Stimulated activated CD8-positive, alpha-beta memory T cell treated with anti-CD3 and anti-CD28 coated beads, Interleukin-4, amount 100 ng/mL, for 4 hours (primary cell): Measurements from ENCODE around the gene C17orf58.
"Not testable (repeated sequence)": the region's sequence is repeated elsewhere in the genome, so short reads cannot be mapped to it uniquely, and the experiment has no call there.

ENCODE experiments used
- DNase-seq, 2 donors: peaks; one replicate each; pipeline ENCODE4 v3.0.0-alpha.2; 2020; ENCODE audit warnings: low read depth in 2 of 2, low spot score in 1 of 2

The C17orf58 gene

DNA sequence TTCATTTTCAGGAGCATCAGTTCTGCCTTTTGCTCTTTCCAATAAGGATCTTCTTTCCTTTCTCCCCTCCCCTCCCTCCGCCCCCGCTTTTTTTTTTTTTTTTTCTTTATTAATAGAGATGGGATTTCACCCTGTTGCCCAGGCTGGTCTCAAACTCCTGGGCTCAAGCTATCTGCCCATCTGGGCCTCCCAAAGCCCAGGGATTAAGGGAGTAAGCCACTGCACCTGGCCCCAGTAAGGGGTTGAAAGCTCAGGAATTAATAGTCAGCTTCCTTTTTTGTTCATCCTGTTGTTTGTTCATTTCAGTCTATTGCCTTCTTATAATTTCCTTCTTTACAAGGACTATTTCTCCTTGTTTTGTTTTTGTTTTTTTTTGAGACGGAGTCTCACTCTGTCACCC lies 7.9 kb upstream of the C17orf58 start:
- DNase-seq: no peak

DNA sequence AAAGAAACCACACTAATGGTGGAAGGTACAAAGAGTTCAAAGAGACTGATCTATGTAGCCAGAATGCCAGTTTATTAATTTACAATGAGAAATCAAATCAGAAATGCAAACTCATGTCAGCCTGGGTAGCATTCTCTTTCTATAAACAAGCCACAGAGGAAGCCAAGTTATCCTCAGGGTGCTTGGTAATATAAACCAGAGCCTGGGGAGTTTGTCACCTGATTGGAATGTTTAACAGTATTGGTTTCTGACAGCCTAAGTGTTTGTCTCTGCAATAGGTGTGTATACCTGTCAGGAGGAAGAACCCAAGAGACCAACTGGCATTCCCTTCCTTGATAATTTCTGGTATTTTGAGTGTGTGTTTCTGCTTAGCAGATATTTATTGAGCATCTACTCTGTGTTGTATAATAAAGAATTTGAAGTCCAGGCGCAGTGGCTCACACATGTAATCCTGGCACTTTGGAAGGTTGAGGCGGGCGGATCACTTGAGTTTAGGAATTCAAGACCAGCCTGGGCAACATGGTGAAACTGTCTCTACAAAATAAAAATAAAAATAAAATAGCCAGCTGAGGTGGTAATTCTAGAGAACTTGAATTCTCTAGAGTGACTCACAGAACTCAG lies 3.1 kb upstream of the C17orf58 start:
- DNase-seq: no peak

DNA sequence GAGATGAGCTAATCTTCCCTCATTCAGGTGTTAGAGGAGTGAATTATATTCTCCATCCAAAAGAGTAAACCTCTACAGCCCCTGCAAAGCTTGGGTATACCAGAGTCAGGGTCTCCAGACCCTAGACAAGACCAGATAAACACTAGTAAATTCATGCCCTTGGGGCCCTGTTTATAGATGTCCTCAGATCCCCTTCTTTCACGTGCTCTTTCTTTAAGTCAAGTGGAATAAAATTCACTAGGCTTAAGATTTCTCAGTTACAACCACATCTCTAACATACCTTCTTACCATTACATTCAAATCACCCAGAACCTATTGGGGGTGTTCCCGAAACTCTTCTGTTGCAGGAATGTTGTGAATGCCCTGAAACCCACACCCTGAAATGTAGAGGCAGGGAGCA lies 2.2 kb upstream of the C17orf58 start:
- no peak for DNase-seq

DNA sequence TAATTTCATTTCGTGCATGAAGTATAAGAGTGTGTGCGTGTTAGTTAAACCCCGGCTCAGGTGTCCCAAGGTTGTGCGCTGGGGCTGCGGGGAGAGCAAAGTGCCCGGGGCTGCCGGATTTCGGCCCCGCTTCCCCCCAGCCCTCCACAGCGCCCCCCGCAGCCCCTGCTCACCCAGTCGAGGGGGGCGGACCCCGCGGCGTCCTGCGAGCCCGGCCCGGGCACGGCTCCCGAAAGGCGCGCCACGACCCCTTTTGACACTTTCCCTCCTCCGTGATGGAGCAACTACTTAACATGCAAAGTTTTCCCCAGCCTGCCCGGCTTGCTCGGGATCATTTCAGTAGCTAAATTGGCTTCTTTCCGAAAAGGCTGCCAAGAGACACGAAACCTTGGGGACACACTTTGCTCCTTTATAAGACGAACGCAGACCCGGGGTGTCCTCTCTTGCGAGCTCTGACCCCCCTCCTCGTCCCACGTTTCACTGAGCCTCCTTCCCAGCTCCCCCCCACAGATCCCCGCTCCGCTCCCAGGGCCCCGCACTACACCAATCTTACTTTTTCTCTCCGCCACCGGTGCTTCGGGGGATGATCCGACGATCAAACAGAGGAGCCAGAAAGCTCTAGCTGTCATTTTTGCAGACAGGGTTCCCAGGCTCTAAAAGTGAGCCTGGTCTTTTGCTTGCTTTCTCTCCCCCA lies 552 bp downstream of the C17orf58 start:
- no peak for DNase-seq

DNA sequence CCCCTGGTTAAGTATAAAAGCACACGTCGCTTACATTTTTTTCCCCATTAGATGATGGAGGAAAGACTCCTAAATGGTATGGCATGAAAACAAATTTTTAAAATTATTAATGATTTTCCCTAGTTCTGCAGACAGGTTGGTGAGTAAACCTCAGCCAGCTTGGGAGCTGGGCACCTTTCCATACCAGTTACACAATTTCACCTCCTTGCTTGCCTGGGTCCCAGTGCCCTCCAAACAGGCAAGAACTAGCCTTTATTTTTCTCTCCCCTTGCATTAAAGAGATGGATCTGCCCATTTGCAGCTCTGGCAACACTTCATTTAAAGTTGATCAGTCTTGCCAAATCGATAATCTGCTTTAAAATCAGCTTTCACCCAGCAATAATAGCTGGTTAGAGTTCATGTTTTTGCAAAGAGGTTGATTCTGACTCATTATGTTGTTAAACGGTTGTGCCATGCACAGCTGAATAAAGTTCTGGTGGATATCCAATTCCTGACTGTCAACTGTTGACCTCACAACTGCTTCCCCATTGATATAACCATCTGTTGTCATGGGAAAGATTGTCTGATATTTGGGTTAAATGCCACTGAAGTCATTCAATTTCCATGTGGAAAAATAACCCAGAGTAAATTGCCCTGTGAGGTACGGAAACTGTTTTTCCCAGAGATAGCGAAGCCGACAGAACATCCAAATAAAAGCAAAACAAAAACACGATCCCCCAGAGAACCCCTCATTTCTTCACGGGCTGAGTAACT lies 1.3 kb downstream of the C17orf58 start:
- DNase-seq: no peak

DNA sequence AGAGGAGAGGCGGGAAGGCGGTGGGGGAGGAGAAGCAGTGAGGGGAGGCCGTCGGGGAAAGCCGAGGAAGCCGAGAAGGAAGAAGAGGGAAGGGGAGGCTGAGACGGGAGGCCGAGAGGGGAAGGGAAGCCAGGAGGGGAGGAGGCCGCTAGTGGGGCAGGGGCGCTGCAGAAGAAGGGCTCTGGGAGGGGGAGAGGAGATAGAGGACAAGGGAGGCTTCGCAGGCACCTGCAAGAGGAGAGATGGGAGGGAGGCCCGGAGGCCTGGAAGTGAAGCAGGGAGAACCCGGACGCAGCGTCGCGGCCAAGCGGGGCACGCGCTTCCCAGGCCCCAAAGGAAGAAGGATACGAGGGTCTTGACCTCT lies 2.3 kb downstream of the C17orf58 start:
- no peak for DNase-seq

DNA sequence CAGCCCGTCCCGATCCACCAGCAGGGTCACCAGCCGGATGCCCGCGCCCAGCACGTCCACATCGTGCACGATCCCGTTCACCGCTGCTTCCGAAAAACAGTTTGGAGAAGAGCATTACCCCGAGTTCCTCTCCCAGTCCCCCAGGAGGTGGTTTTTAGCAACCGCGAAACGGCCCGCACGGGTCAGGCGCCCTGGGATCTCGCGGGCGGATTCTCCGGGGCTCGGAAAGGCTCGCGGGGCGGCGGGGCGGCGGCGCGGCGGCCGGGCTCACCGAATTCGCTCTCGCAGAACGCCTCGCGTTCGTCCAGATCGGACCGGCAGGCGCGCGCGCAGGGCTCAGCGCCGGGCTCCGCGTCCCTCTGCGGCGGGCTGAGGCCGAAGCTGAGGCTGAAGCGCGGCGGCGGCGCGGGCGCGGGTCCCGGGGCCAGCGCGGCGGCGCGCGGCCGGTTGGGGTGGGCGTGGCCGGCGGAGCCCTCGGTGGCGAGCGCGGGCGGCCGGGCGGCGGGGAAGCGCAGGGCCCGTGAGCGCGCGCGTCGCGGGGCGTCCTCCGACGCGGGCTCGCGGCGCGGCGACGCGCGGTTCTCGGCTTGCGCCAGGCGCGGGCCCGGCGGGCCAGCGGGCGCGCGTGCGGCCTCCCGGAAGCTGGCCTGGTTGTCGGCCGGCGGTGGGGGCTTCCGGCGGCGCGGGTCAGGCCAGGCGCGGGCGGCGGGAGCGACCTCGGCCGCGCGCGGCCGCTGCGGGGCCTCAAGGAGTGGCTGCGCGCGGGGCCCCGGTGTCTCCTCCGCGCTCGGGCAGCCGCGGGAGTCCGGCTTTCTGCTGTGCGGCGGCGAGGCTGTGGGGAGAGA lies 2.9 kb downstream of the C17orf58 start:
- peak in 1 of 2 donors; percentile 40 for DNase-seq

DNA sequence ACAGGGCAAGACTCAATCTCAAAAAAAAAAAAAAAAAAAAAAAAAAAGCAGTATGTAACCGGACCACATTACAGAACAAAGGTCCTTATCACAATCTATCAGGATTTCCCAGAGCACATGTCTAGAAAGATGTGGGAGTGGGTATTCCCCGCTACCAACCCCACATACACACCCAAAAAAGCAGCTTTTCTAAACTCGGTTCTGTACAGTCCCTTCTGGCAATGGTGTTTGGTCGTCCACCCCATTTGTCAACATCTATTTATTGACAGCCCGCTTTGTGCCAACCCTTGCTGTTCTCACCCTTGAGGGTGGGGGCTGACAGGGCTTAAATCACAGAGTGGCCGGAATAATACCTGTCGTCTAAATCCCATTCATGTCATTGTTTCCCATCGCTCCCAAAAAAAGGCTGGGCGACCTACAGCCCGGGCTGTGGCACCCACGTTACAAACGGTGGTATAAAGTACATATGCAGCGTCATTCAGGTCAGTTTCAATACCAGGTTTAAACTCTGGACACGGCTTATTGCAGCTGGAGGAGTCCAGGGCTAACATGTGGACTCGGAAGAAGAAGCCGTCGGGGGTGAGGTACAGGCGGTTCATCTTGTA lies 3.6 kb downstream of the C17orf58 start:
- no peak for DNase-seq

DNA sequence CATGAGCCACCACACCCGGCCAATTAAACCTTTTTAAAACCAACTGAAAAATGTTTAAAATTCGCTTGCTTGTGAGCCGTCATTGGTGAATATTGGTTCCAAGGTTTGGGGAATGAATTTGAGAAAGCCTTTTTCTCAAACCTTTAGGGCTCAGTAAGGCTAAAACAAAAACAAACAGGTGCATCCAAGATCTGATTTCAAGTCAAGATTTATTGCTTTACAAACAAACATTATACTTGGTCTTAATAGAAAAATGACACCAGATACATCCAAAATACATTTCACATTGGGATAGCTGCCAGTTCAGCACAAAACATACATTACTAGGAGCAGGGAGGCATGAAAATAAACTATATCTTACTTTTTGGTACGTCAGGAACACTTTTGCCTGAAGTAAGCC lies 5.4 kb downstream of the C17orf58 start:
- DNase-seq: no peak

DNA sequence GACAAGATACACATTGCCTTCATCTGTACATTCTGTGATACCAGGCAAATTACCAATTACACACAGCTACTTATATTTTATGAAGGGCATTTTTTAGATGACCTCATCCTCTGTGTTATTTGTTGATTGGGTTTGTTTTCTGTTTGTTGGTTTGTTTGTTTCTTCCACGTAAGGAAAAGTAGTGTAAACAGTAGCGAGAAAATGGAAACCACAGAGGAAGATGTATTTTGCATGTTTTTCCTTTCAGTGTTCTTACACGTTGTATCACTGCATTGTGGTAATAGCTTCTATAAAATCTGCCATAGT lies 12.9 kb downstream of the C17orf58 start:
- no peak for DNase-seq

DNA sequence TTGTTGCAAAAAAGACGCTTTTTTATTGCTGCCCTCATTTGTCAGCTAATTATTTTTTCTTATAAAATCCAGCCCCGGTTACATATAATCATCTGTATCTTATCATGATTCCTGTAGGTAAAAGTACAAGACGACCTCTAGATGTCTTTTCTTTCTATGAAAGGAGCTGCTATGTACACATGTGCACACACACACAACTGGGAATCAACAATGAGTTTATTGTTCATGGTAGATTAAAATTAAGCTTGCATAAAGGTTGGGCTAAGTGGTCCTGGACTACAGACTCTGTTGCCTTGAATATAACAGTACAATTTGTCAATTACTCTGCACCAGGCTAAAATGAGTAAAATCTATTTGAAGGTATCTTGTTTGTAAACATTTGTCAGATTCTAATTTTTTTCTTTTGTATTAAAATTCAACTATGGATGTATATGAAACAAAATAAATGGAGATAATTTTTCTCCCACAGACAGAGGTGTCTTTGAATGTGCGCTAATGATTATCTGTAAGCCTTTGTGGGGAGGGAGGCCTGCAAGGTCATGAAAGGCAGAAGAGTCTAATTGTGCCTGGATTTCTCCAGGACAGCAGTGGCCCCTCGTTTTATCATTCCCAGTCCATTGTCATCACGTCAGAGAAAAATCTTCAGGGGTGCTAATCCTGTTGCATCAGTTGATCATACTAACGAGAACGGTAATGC lies 13.4 kb downstream of the C17orf58 start:
- no peak for DNase-seq

DNA sequence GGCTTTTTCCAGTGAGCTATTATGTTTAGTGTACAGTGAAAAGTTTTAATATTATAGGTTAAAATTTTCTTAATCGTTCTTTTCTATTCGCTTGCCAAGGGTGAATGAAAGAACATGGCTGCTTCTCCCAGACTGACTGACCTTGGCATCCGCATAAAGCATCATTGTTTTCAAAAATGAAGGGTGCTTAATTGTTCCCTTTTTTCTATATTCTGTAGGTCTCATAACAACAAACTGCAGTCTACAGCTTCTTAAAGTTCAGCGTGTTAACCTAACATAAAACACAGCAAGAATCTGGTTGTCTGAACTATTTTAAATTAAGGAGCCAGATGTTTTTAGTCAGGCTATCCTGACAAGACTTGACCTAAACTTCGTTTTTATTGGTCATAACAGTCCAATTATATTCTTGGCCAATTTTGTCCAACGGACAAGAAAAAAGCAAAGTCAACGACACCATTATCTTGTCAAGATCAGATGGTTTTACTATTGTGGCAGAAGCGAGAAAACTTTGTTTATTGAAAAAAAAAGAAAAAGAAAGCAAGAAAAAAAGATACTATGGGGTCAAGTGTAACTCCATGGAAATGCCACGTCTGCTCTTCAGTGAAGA lies 14.1 kb downstream of the C17orf58 start:
- no peak for DNase-seq

DNA sequence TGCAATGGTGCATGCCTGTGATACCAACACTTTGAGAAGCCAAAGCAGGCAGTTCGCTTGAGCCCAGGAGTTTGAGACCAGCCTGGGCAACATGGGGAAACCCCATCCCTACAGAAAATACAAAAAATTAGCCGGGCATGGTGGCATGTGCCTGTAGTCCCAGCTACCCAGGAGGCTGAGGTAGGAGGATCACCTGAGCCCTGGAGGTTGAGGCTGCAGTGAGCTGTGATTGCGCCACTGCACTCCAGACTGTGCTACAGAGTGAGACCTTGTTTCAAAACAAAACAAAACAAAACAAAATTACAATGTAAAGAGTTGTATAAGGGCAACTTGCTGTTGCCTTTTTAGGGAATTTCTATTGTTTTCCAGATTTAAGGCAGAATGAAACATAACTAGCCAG lies 15.4 kb downstream of the C17orf58 start:
- DNase-seq: not testable (repeated sequence)

DNA sequence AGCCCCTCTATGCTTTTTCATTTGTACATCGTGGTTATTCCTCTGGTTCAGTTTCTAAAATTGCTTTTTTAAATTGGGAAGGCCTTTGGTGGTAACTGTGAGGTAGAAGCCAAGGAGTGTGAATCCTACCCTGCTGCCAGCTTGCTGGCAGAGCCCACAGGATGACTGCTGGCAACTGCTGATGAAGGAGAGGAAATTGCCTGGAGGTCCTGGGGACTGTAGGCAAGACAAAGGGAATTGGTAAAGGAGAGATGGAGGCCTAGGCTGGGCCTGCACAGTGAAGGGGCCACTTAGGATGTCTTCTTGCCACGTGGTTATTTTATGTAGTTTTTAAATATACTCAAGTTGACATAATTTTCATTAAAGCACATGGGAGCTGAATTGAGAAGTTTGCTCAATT lies 15.8 kb downstream of the C17orf58 start:
- DNase-seq: no peak

DNA sequence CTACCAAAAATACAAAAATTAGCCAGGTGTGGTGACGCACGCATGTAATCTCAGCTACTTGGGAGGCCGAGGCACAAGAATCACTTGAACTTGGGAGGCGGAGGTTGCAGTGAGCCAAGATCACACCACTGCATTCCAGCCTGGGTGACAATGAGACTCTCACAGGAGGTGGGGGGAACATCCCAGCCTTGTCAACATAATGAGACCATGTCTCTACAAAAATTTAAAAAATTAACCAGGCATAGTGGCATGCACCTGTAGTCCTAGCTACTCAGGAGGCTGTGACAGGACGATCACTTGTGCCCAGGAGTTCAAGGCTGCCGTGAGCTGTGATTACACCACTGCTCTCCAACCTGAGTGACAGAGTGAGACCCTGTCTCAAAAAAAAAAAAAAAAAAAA lies 20.0 kb downstream of the C17orf58 start:
- DNase-seq: not testable (repeated sequence)

DNA sequence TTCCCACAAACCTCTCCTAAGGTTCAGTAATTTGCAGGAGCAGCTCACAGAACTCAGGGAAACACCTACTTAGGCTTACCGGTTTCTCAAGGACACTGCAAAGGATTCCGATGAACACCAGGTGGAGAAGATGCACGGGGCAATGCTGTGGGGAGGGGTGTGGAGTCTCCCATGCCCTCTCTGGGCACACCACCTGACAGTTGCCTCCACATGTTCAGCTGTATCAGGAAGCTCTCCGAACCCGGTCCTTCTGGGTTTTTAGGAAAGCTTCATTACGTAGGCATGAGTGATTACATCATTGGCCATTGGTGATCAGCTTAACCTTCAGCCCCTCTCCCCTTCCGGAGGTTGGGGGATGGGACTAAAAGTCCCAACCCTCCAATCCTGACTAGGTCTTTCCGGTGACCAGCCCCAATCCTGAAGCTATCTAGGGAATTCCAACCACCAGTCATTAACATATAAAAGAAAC lies 21.6 kb downstream of the C17orf58 start:
- no peak for DNase-seq

DNA sequence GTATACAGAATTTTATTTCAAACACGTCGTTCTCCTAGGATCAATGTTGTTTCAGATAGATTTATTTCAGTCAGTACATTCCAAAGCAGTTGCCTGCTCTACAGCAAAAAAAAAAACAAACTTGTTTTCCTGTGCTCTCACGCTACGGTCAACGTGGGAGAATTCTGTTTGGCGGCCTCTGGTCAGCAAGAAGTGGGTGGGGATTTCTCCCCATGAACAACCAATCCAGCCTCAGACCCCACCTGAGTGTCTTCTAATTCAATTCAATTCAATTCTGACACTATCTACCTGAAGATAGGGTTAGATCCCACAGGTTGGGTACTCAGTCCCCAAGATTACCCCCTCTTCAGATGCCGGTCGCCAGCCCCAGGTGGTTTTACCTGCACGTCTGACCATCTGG lies 22.1 kb downstream of the C17orf58 start:
- DNase-seq: no peak

DNA sequence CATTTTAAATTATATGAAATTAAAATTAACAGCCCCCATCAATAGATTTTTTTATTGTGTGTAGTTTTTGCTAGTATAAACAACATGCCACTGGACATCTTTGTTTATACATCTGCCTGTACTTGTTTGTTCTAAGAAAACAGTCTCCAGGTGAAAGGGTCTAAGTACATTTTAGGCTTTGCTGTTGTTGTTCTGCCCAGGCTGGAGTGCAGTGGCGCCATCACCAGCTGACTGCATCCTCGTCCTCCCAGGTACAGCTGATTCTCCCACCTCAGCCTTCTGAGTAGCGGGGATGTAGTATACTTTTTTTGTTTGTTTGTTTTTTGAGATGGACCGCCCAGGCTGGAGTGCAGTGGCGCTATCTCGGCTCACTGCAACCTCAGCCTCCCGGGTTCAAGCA lies 25.5 kb downstream of the C17orf58 start:
- no peak for DNase-seq

DNA sequence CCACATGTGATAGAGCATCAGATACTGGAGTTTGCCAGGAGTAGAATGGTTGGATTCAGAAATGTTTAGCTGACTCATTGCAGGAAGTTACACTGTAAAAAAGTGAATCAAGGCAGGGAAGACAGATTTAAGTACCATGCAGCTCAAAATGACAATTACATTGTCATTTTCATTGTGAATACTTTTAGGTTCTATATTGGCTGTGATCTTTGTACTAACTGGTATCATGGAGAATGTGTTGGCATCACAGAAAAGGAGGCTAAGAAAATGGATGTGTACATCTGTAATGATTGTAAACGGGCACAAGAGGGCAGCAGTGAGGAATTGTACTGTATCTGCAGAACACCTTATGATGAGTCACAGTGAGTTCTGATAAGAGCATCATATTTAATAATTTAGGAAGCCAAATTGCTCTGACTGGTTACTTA lies 33.1 kb downstream of the C17orf58 start:
- peak; percentile 42 to 49 for DNase-seq

DNA sequence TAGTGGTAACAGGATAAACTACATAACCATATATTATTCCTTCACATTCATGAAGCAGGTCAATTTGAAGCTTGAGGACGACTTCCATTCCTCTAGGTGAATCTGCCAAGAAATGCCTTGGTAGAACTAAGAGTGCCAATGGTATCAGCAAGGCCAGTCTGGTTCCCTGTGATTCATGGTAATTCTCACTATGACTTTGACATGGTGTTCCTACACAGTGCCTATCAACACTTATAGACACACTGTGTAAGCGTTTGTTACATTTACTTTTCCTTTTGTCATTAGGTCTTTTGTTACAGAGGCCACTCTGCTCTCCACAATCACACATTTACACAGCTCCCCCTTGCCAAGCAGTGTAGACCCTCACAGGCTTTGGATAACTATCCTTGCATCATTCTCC lies 34.1 kb downstream of the C17orf58 start:
- DNase-seq: not testable (repeated sequence)
